ENCODE measurements around the gene BRINP1. TPM values are rescaled to one million over a fixed set of nuclear protein-coding genes. Genes with fewer than 3 reads are reported as not detected.

The BRINP1 gene
- 42.7 and 44.4 TPM in 2 replicates for total RNA-seq (2014; rRNA removed; shearing (Covaris generic))

- H3K36me3 ChIP-seq = peaks cover 2% of the 10 kb centered on the region
- no peaks in the 10 kb centered on the region for H3K9me3 ChIP-seq (replicated peaks)
- 0 out of 2 replicates have a peak, but pooled peaks cover 8% of the 10 kb centered on the region for H3K4me1 ChIP-seq
- H3K27me3 ChIP-seq = no peaks in the 10 kb centered on the region
- peak within 1 kb of the TSS; percentile 75 for H3K4me3 ChIP-seq
- DNase-seq = peak; percentile 92 to 93
- H3K27ac ChIP-seq = peak within 1 kb of the TSS; percentile 45
These were observed at the start of gene BRINP1 for GRCh38 chr9:119368681-119369581. TSS of gene BRINP1 (minus strand) at chr9:119369435. CDS start at chr9:119313355, 56,080 bp downstream.

- no peaks in the 10 kb centered on the region for H3K9me3 ChIP-seq (replicated peaks)
- no peaks in the 10 kb centered on the region; the same call in 1 of the 2 replicates for H3K27me3 ChIP-seq
- H3K27ac ChIP-seq = no peak overlapping the region
- DNase-seq = no peak
- no peaks in the 10 kb centered on the region for H3K4me1 ChIP-seq
- no peaks in the 10 kb centered on the region for H3K36me3 ChIP-seq
- no peak overlapping the region for H3K4me3 ChIP-seq
These were observed 49.5 kb upstream of the BRINP1 start for GRCh38 chr9:119418721-119419120.

GRCh38 chr9:119416793-119417192 lies 47.6 kb upstream of the BRINP1 start:
- DNase-seq = no peak
- Histone ChIP-seq H3K4me3 (no peak overlapping the region), H3K9me3 (replicated peaks) (no peaks in the 10 kb centered on the region), H3K27ac (no peak overlapping the region), H3K27me3 (no peaks in the 10 kb centered on the region), H3K4me1 (no peaks in the 10 kb centered on the region), H3K36me3 (no peaks in the 10 kb centered on the region)

- no peaks in the 10 kb centered on the region; the same call in 1 of the 2 replicates for H3K27me3 ChIP-seq
These were observed 43.2 kb upstream of the BRINP1 start for GRCh38 chr9:119412399-119412798.

GRCh38 chr9:119409552-119409951 lies 40.3 kb upstream of the BRINP1 start:
- H3K9me3 ChIP-seq (replicated peaks) = no peaks in the 10 kb centered on the region
- H3K36me3 ChIP-seq = no peaks in the 10 kb centered on the region

More at GRCh38 chr9:119412399-119412798, 43.2 kb upstream of the BRINP1 start:
- H3K4me1 ChIP-seq = no peaks in the 10 kb centered on the region
- DNase-seq = no peak
- H3K9me3 ChIP-seq (replicated peaks) = no peaks in the 10 kb centered on the region
- no peaks in the 10 kb centered on the region for H3K36me3 ChIP-seq
- H3K4me3 ChIP-seq = no peak overlapping the region
- H3K27ac ChIP-seq = no peak overlapping the region

GRCh38 chr9:119400606-119401005 lies 31.4 kb upstream of the BRINP1 start:
- Histone ChIP-seq H3K27me3 (peaks cover 19% of the 10 kb centered on the region), H3K27ac (no peak overlapping the region), H3K9me3 (replicated peaks) (no peaks in the 10 kb centered on the region), H3K4me1 (no peaks in the 10 kb centered on the region), H3K4me3 (no peak overlapping the region), H3K36me3 (no peaks in the 10 kb centered on the region)
- DNase-seq = no peak

More at GRCh38 chr9:119409552-119409951, 40.3 kb upstream of the BRINP1 start:
- H3K4me3 ChIP-seq = no peak overlapping the region
- DNase-seq = no peak
- H3K27me3 ChIP-seq = no peaks in the 10 kb centered on the region; the same call in 1 of the 2 replicates
- no peaks in the 10 kb centered on the region for H3K4me1 ChIP-seq
- no peak overlapping the region for H3K27ac ChIP-seq

GRCh38 chr9:119398350-119398749 lies 29.1 kb upstream of the BRINP1 start:
- no peaks in the 10 kb centered on the region for H3K36me3 ChIP-seq
- DNase-seq = peak in 1 of 2 experiments; percentile 12

GRCh38 chr9:119391878-119392277 lies 22.6 kb upstream of the BRINP1 start:
- H3K9me3 ChIP-seq (replicated peaks) = no peaks in the 10 kb centered on the region
- no peaks in the 10 kb centered on the region for H3K4me1 ChIP-seq
- no peaks in the 10 kb centered on the region for H3K36me3 ChIP-seq
- no peaks in the 10 kb centered on the region for H3K27me3 ChIP-seq
- H3K27ac ChIP-seq = no peak overlapping the region
- DNase-seq = no peak
- H3K4me3 ChIP-seq = no peak overlapping the region

More at GRCh38 chr9:119398350-119398749, 29.1 kb upstream of the BRINP1 start:
- Histone ChIP-seq H3K9me3 (replicated peaks) (no peaks in the 10 kb centered on the region), H3K4me1 (no peaks in the 10 kb centered on the region), H3K4me3 (no peak overlapping the region), H3K27me3 (peaks cover 19% of the 10 kb centered on the region), H3K27ac (no peak overlapping the region)

- Histone ChIP-seq H3K27ac (no peak overlapping the region), H3K4me3 (no peak overlapping the region), H3K4me1 (no peaks in the 10 kb centered on the region), H3K27me3 (0 out of 2 replicates have a peak, but pooled peaks cover 7% of the 10 kb centered on the region), H3K9me3 (replicated peaks) (no peaks in the 10 kb centered on the region), H3K36me3 (no peaks in the 10 kb centered on the region)
- peak; percentile 49 to 70 for DNase-seq
These were observed 6.7 kb upstream of the BRINP1 start for GRCh38 chr9:119375892-119376291.

GRCh38 chr9:119372951-119373350 lies 3.7 kb upstream of the BRINP1 start:
- H3K4me1 ChIP-seq = 0 out of 2 replicates have a peak, but pooled peaks cover 4% of the 10 kb centered on the region
- H3K36me3 ChIP-seq = no peaks in the 10 kb centered on the region
- H3K4me3 ChIP-seq = no peak overlapping the region
- 0 out of 2 replicates have a peak, but pooled peaks cover 7% of the 10 kb centered on the region for H3K27me3 ChIP-seq
- DNase-seq = peak in 1 of 2 experiments; percentile 31
- no peak overlapping the region for H3K27ac ChIP-seq
- no peaks in the 10 kb centered on the region for H3K9me3 ChIP-seq (replicated peaks)

GRCh38 chr9:119370816-119371215 lies 1.6 kb upstream of the BRINP1 start:
- H3K4me3 ChIP-seq = no peak overlapping the region
- H3K27ac ChIP-seq = no peak overlapping the region
- H3K9me3 ChIP-seq (replicated peaks) = no peaks in the 10 kb centered on the region
- no peaks in the 10 kb centered on the region for H3K27me3 ChIP-seq
- no peaks in the 10 kb centered on the region for H3K36me3 ChIP-seq
- H3K4me1 ChIP-seq = 0 out of 2 replicates have a peak, but pooled peaks cover 4% of the 10 kb centered on the region
- DNase-seq = peak; percentile 73 to 86

GRCh38 chr9:119369680-119370366 lies 588 bp upstream of the BRINP1 start:
- H3K27ac ChIP-seq = no peak overlapping the region
- no peaks in the 10 kb centered on the region for H3K27me3 ChIP-seq
- no peaks in the 10 kb centered on the region for H3K9me3 ChIP-seq (replicated peaks)
- H3K4me3 ChIP-seq = peak overlapping the region; percentile 75
- H3K4me1 ChIP-seq = 0 out of 2 replicates have a peak, but pooled peaks cover 8% of the 10 kb centered on the region
- no peak for DNase-seq
- H3K36me3 ChIP-seq = no peaks in the 10 kb centered on the region

GRCh38 chr9:119368179-119368578 lies 1.1 kb downstream of the BRINP1 start:
- peak overlapping the region; percentile 45 for H3K27ac ChIP-seq
- H3K27me3 ChIP-seq = no peaks in the 10 kb centered on the region
- peak overlapping the region; percentile 75 for H3K4me3 ChIP-seq
- peak; percentile 34 to 64 for DNase-seq
- 0 out of 2 replicates have a peak, but pooled peaks cover 8% of the 10 kb centered on the region for H3K4me1 ChIP-seq
- no peaks in the 10 kb centered on the region for H3K9me3 ChIP-seq (replicated peaks)
- peaks cover 4% of the 10 kb centered on the region for H3K36me3 ChIP-seq

GRCh38 chr9:119367683-119368075 lies 1.6 kb downstream of the BRINP1 start:
- peak in 1 of 2 experiments; percentile 51 for DNase-seq
- no peaks in the 10 kb centered on the region for H3K27me3 ChIP-seq
- peak overlapping the region; percentile 45 for H3K27ac ChIP-seq
- no peaks in the 10 kb centered on the region for H3K9me3 ChIP-seq (replicated peaks)
- H3K36me3 ChIP-seq = peaks cover 4% of the 10 kb centered on the region
- H3K4me1 ChIP-seq = 0 out of 2 replicates have a peak, but pooled peaks cover 8% of the 10 kb centered on the region
- H3K4me3 ChIP-seq = peak overlapping the region; percentile 75
